Mesenchymal stem cell (in vitro differentiated cells and primary cell): ENCODE data around the gene HNRNPA3.
A peak's percentile ranks its signal among the peaks of the same experiment; 100 is the strongest.

ENCODE experiments used
- DNase-seq: peaks from one replicate; pipeline ENCODE4 v3.0.0-alpha.2; 2013
- H2AFZ ChIP-seq: one replicate; pipeline ENCODE4 v1.6.1; 2013; ENCODE audit warnings: low read depth, mild to moderate bottlenecking, control low read depth, inconsistent platforms, low read length, moderate library complexity
- H2AK5ac ChIP-seq: 2 replicates; pipeline ENCODE4 v1.6.1; 2013; ENCODE audit warnings: low read length, moderate library complexity, mild to moderate bottlenecking, inconsistent platforms; ENCODE audit not compliant: severe bottlenecking
- H2BK120ac ChIP-seq: one replicate; pipeline ENCODE4 v1.6.1; 2013; ENCODE audit warnings: low read depth, mild to moderate bottlenecking, inconsistent platforms, low read length, moderate library complexity
- H2BK12ac ChIP-seq, 2 experiments: one replicate each; pipeline ENCODE4 v1.6.1; 2013; ENCODE audit warnings: inconsistent platforms in 2 of 2, low read length in 2 of 2, mild to moderate bottlenecking in 2 of 2, moderate library complexity in 2 of 2, control low read depth in 1 of 2
- H2BK15ac ChIP-seq: one replicate; pipeline ENCODE4 v1.6.1; 2013; ENCODE audit warnings: mild to moderate bottlenecking, low read depth, inconsistent platforms; ENCODE audit not compliant: poor library complexity, severe bottlenecking
- H2BK5ac ChIP-seq: 2 replicates; pipeline ENCODE4 v1.6.1; 2013; ENCODE audit warnings: low read depth, mild to moderate bottlenecking, low read length, control low read depth, inconsistent platforms; ENCODE audit not compliant: poor library complexity, severe bottlenecking
- H3K14ac ChIP-seq, 2 experiments: one replicate each; pipeline ENCODE4 v1.6.1; 2013; ENCODE audit warnings: inconsistent platforms in 2 of 2, low read length in 2 of 2, control low read depth in 1 of 2, mild to moderate bottlenecking in 1 of 2, moderate library complexity in 1 of 2
- H3K18ac ChIP-seq, 2 experiments: one replicate each; pipeline ENCODE4 v1.6.1; 2013; ENCODE audit warnings: inconsistent platforms in 2 of 2, low read length in 2 of 2, control low read depth in 1 of 2, low read depth in 1 of 2, mild to moderate bottlenecking in 1 of 2
- H3K23ac ChIP-seq, 2 experiments: one replicate each; pipeline ENCODE4 v1.6.1; 2013; ENCODE audit warnings: inconsistent platforms in 2 of 2, low read length in 2 of 2, mild to moderate bottlenecking in 2 of 2, moderate library complexity in 2 of 2, control low read depth in 1 of 2
- H3K27ac ChIP-seq: 2 replicates; pipeline ENCODE4 v1.5.1; 2013; ENCODE audit warnings: mild to moderate bottlenecking, moderate library complexity, low read length, control low read depth, inconsistent platforms; ENCODE audit not compliant: poor library complexity, severe bottlenecking
- H3K27me3 ChIP-seq, 2 experiments: 2 replicates each; pipeline versions ENCODE4 v1.6.1 to v1.7.0; 2013; ENCODE audit warnings: low read length in 2 of 2, mild to moderate bottlenecking in 2 of 2, moderate library complexity in 2 of 2, control low read depth in 1 of 2, inconsistent platforms in 1 of 2; ENCODE audit not compliant: control insufficient read depth in 1 of 2, insufficient read depth in 1 of 2
- H3K36me3 ChIP-seq, 2 experiments: 2 replicates each; pipeline versions ENCODE4 v1.6.1 to v1.7.0; 2013; ENCODE audit warnings: low read length in 2 of 2, control low read depth in 1 of 2, inconsistent platforms in 1 of 2, low read depth in 1 of 2, mild to moderate bottlenecking in 1 of 2; ENCODE audit not compliant: insufficient read depth in 2 of 2, control insufficient read depth in 1 of 2
- H3K4ac ChIP-seq, 2 experiments: one replicate each; pipeline ENCODE4 v1.6.1; 2013; ENCODE audit warnings: inconsistent platforms in 2 of 2, low read length in 2 of 2, mild to moderate bottlenecking in 2 of 2, moderate library complexity in 2 of 2, control low read depth in 1 of 2, low read depth in 1 of 2
- H3K4me1 ChIP-seq: 2 replicates; pipeline ENCODE4 v1.6.1; 2013; ENCODE audit warnings: low read depth, low read length, control low read depth; ENCODE audit not compliant: control insufficient read depth, insufficient read depth
- H3K4me2 ChIP-seq: 2 replicates; pipeline ENCODE4 v1.6.1; 2013; ENCODE audit warnings: low read length, mild to moderate bottlenecking, inconsistent platforms; ENCODE audit not compliant: poor library complexity, severe bottlenecking
- H3K4me3 ChIP-seq, 2 experiments: 2 replicates each; pipeline versions ENCODE4 v1.5.1 to v1.7.0; 2013; ENCODE audit warnings: low read length in 2 of 2, mild to moderate bottlenecking in 2 of 2, control low read depth in 1 of 2, low read depth in 1 of 2; ENCODE audit not compliant: insufficient read depth in 1 of 2
- H3K79me1 ChIP-seq: replicated peaks from 2 replicates; pipeline ENCODE4 v1.6.1; 2013; ENCODE audit warnings: mild to moderate bottlenecking, control low read depth, low read length, inconsistent platforms; ENCODE audit not compliant: poor library complexity, severe bottlenecking
- H3K9ac ChIP-seq: 2 replicates; pipeline ENCODE4 v1.7.0; 2013; ENCODE audit warnings: mild to moderate bottlenecking, low read length, moderate library complexity
- H3K9me3 ChIP-seq: 2 replicates; pipeline ENCODE4 v1.7.0; 2013; ENCODE audit warnings: mild to moderate bottlenecking, low read length; ENCODE audit not compliant: control insufficient read depth
- H4K8ac ChIP-seq: one replicate; pipeline ENCODE4 v1.6.1; 2013; ENCODE audit warnings: inconsistent platforms, mild to moderate bottlenecking, low read length, moderate library complexity
- H4K91ac ChIP-seq: one replicate; pipeline ENCODE4 v1.6.1; 2013; ENCODE audit warnings: mild to moderate bottlenecking, low read length, inconsistent platforms
- WGBS: methylation state at CpG from one replicate; pipeline ENCODE4 v1.1.7; 2013; ENCODE audit warnings: mixed read lengths; 5-methylcytosine and 5-hydroxymethylcytosine counted together

HNRNPA3 gene

GRCh38 chr2:177165721-177166711 lies 46.6 kb upstream of the HNRNPA3 start:
- H3K79me1 ChIP-seq: no peaks in the 10 kb centered on the region
- 70% methylated on average over 8 of the region's 8 CpGs for WGBS
- H3K27me3 ChIP-seq: no peaks in the 10 kb centered on the region
- no peaks in the 10 kb centered on the region for H3K4me1 ChIP-seq
- no peak overlapping the region for H3K4ac ChIP-seq
- no peak overlapping the region for H3K23ac ChIP-seq
- H3K27ac ChIP-seq: peak overlapping the region; percentile 73
- peak overlapping the region in 1 of 2 experiments; percentile 24 for H3K18ac ChIP-seq
- H3K9ac ChIP-seq: peak overlapping the region; percentile 91
- no peak overlapping the region for H4K8ac ChIP-seq
- no peak overlapping the region for H2AFZ ChIP-seq
- H3K4me2 ChIP-seq: peak overlapping the region; percentile 18
- H2BK15ac ChIP-seq: no peak overlapping the region
- H2BK12ac ChIP-seq: no peak overlapping the region
- no peak overlapping the region for H2BK5ac ChIP-seq
- peak; percentile 47 for DNase-seq
- no peak overlapping the region for H2AK5ac ChIP-seq
- H3K36me3 ChIP-seq: no peaks in the 10 kb centered on the region
- H3K9me3 ChIP-seq: no peaks in the 10 kb centered on the region
- no peak overlapping the region for H4K91ac ChIP-seq
- no peak overlapping the region for H3K14ac ChIP-seq
- peak overlapping the region in 1 of 2 experiments; percentile 75 for H3K4me3 ChIP-seq
- no peak overlapping the region for H2BK120ac ChIP-seq

- Histone ChIP-seq H2AK5ac (peak overlapping the region; percentile 70), H2BK5ac (no peak overlapping the region), H2BK12ac (peak overlapping the region; percentile 28 to 45), H3K18ac (peak overlapping the region; percentile 38 to 88), H3K14ac (peak overlapping the region in 1 of 2 experiments; percentile 29), H2AFZ (no peak overlapping the region), H4K8ac (peak overlapping the region; percentile 59), H3K27ac (no peak overlapping the region), H3K23ac (no peak overlapping the region), H3K79me1 (no peaks in the 10 kb centered on the region), H2BK15ac (no peak overlapping the region), H3K9me3 (no peaks in the 10 kb centered on the region), H2BK120ac (no peak overlapping the region), H3K4me1 (no peaks in the 10 kb centered on the region), H3K27me3 (no peaks in the 10 kb centered on the region), H4K91ac (peak overlapping the region; percentile 43), H3K4me3 (no peak overlapping the region), H3K36me3 (no peaks in the 10 kb centered on the region), H3K4me2 (no peak overlapping the region), H3K4ac (peak overlapping the region; percentile 42 to 46), H3K9ac (peak overlapping the region; percentile 57)
- no peak for DNase-seq
- 89% methylated on average over 6 of the region's 7 CpGs for WGBS
Measured at GRCh38 chr2:177169810-177170514, 42.6 kb upstream of the HNRNPA3 start.

- Histone ChIP-seq H3K18ac (no peak overlapping the region), H4K91ac (no peak overlapping the region), H3K27me3 (no peaks in the 10 kb centered on the region), H3K36me3 (no peaks in the 10 kb centered on the region), H3K4ac (no peak overlapping the region), H3K79me1 (no peaks in the 10 kb centered on the region), H2BK15ac (peak overlapping the region; percentile 5), H2AFZ (no peak overlapping the region), H2AK5ac (no peak overlapping the region), H3K9me3 (no peaks in the 10 kb centered on the region), H3K4me3 (no peak overlapping the region), H2BK12ac (no peak overlapping the region), H3K14ac (no peak overlapping the region), H2BK5ac (no peak overlapping the region), H3K9ac (no peak overlapping the region), H3K4me2 (no peak overlapping the region), H3K4me1 (peaks cover under 1% of the 10 kb centered on the region), H2BK120ac (no peak overlapping the region), H3K27ac (no peak overlapping the region), H3K23ac (no peak overlapping the region), H4K8ac (no peak overlapping the region)
- peak; percentile 45 for DNase-seq
- 93% methylated on average over 4 of the region's 4 CpGs for WGBS
Measured at GRCh38 chr2:177171418-177171865, 41.2 kb upstream of the HNRNPA3 start.
